ENCODE measurements around the gene PARD3. TPM values are rescaled to one million over a fixed set of nuclear protein-coding genes. Genes with fewer than 3 reads are reported as not detected.

Gene PARD3
- polyA plus RNA-seq, 1 donor from 2014 or later: 12.4 TPM

DNA sequence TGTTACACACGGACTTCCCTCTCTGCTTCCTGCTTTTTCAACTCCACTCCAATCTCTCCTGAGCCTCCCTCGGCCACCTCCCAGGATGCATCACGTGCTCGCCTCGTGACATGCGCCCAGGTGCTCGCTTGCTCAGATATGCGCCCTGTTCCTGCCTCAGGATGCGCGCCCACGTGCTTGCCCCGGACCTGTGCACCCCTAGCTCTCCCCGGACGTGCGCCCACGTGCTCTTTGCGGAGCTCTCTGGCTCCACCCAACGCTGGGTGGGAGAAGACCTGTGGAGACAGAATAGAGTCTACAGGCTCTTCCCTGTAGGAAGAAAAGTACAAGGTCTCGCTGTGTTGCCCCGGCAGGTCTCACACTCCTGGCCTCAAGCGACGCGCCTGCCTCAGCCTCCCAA, 23.1 kb downstream of the PARD3 start:
- H4K20me1 ChIP-seq (ENCODE audit: insufficient read depth): no peaks in the 10 kb centered on the region
- no peaks in the 10 kb centered on the region for H3K9me3 ChIP-seq (ENCODE audit: low read length)
- H3F3A ChIP-seq (ENCODE audit: insufficient read depth, low read length, poor library complexity, severe bottlenecking): no peaks in the 10 kb centered on the region
- H3K9me2 ChIP-seq (ENCODE audit: insufficient read depth, low read length): no peaks in the 10 kb centered on the region
- H3K79me2 ChIP-seq (replicated peaks; ENCODE audit: insufficient read depth, low read length): peaks cover 38% of the 10 kb centered on the region
- H3K9ac ChIP-seq (ENCODE audit: low read length): no peak overlapping the region
- no peaks in the 10 kb centered on the region for H3K27me3 ChIP-seq (ENCODE audit: insufficient read depth, low read depth, low read length)
- no peaks in the 10 kb centered on the region for H3K36me3 ChIP-seq (ENCODE audit: insufficient read depth, low read length)
- no peak overlapping the region for H3K27ac ChIP-seq (ENCODE audit: low read length)
- TF ChIP-seq RAD21 (conservative IDR thresholded peaks at IDR 0.05) (no peak), TAF1 (IDR thresholded peaks at IDR 0.05; ENCODE audit: low read depth) (no peak)
- TF ChIP-seq, protein P1, sequence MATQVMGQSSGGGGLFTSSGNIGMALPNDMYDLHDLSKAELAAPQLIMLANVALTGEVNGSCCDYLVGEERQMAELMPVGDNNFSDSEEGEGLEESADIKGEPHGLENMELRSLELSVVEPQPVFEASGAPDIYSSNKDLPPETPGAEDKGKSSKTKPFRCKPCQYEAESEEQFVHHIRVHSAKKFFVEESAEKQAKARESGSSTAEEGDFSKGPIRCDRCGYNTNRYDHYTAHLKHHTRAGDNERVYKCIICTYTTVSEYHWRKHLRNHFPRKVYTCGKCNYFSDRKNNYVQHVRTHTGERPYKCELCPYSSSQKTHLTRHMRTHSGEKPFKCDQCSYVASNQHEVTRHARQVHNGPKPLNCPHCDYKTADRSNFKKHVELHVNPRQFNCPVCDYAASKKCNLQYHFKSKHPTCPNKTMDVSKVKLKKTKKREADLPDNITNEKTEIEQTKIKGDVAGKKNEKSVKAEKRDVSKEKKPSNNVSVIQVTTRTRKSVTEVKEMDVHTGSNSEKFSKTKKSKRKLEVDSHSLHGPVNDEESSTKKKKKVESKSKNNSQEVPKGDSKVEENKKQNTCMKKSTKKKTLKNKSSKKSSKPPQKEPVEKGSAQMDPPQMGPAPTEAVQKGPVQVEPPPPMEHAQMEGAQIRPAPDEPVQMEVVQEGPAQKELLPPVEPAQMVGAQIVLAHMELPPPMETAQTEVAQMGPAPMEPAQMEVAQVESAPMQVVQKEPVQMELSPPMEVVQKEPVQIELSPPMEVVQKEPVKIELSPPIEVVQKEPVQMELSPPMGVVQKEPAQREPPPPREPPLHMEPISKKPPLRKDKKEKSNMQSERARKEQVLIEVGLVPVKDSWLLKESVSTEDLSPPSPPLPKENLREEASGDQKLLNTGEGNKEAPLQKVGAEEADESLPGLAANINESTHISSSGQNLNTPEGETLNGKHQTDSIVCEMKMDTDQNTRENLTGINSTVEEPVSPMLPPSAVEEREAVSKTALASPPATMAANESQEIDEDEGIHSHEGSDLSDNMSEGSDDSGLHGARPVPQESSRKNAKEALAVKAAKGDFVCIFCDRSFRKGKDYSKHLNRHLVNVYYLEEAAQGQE (IDR thresholded peaks at IDR 0.05; ENCODE audit: borderline replicate concordance): no peak
- no peak overlapping the region for H2AFZ ChIP-seq (ENCODE audit: low read depth, low read length)
- no peak overlapping the region for H3K4me3 ChIP-seq (ENCODE audit: low read length)
- H3K4me2 ChIP-seq (ENCODE audit: low read length): no peak overlapping the region

DNA sequence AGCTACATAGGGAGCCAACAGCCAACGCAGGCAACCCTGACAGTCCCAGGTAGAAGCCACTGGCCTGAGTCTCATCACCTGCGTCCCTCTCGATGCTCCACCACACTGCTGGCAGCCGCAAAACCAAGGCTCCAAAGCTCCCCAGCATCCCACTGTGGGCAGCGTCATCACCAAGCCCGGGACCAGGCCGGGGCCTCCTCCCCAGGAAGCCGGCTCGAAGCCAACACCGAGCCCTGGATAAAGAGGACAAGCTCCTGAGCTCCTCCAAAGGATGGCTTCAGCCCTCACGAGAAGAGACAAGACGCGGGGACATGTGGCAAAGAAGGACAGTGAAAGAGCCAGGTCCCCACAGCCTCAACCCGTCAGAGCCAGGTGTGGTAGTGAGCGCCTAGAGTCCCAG, 23.9 kb downstream of the PARD3 start:
- TF ChIP-seq POLR2AphosphoS5 (IDR thresholded peaks at IDR 0.05): no peak
- no peak for TF ChIP-seq MXI1 (conservative IDR thresholded peaks at IDR 0.05; ENCODE audit: poor library complexity, severe bottlenecking)
- TF ChIP-seq, protein P1 (IDR thresholded peaks at IDR 0.05; ENCODE audit: borderline replicate concordance): no peak
- no peak for TF ChIP-seq EP300 (conservative IDR thresholded peaks at IDR 0.05; ENCODE audit: poor library complexity, severe bottlenecking)
- no peak for TF ChIP-seq TAF1 (IDR thresholded peaks at IDR 0.05; ENCODE audit: low read depth)
- TF ChIP-seq RAD21 (conservative IDR thresholded peaks at IDR 0.05): no peak
- TF ChIP-seq EZH2 (IDR thresholded peaks at IDR 0.05; ENCODE audit: borderline replicate concordance, insufficient read depth, low read length, poor library complexity, severe bottlenecking): no peak
- no peak for TF ChIP-seq SMC3 (conservative IDR thresholded peaks at IDR 0.05; ENCODE audit: poor library complexity)
- TF ChIP-seq, protein P2, sequence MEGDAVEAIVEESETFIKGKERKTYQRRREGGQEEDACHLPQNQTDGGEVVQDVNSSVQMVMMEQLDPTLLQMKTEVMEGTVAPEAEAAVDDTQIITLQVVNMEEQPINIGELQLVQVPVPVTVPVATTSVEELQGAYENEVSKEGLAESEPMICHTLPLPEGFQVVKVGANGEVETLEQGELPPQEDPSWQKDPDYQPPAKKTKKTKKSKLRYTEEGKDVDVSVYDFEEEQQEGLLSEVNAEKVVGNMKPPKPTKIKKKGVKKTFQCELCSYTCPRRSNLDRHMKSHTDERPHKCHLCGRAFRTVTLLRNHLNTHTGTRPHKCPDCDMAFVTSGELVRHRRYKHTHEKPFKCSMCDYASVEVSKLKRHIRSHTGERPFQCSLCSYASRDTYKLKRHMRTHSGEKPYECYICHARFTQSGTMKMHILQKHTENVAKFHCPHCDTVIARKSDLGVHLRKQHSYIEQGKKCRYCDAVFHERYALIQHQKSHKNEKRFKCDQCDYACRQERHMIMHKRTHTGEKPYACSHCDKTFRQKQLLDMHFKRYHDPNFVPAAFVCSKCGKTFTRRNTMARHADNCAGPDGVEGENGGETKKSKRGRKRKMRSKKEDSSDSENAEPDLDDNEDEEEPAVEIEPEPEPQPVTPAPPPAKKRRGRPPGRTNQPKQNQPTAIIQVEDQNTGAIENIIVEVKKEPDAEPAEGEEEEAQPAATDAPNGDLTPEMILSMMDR (IDR thresholded peaks at IDR 0.05; ENCODE audit: poor library complexity, severe bottlenecking): no peak
- Histone ChIP-seq H3K9me2 (ENCODE audit: insufficient read depth, low read length) (no peaks in the 10 kb centered on the region), H3K36me3 (ENCODE audit: insufficient read depth, low read length) (no peaks in the 10 kb centered on the region), H3F3A (ENCODE audit: insufficient read depth, low read length, poor library complexity, severe bottlenecking) (no peaks in the 10 kb centered on the region), H4K20me1 (ENCODE audit: insufficient read depth) (no peaks in the 10 kb centered on the region), H3K9me3 (ENCODE audit: low read length) (no peaks in the 10 kb centered on the region), H3K79me2 (replicated peaks; ENCODE audit: insufficient read depth, low read length) (peaks cover 36% of the 10 kb centered on the region), H2AFZ (ENCODE audit: low read depth, low read length) (no peak overlapping the region), H3K4me2 (ENCODE audit: low read length) (no peak overlapping the region), H3K9ac (ENCODE audit: low read length) (no peak overlapping the region), H3K27me3 (ENCODE audit: insufficient read depth, low read depth, low read length) (no peaks in the 10 kb centered on the region), H3K4me3 (ENCODE audit: low read length) (no peak overlapping the region), H3K27ac (ENCODE audit: low read length) (no peak overlapping the region)
